Keratinocyte (primary cell): ENCODE results near the gene FHIT. TPM values are rescaled to one million over a fixed set of nuclear protein-coding genes. Genes with fewer than 3 reads are reported as not detected.

Experiments used
- DNase-seq: peaks from one replicate; pipeline ENCODE4 v3.0.0-alpha.2; 2011; ENCODE audit warnings: low read depth, missing footprints, low spot score
- FAIRE-seq: peaks from 2 replicates; lab custom pipeline; 2011; peaks lifted over from hg19 to GRCh38; lab: Jason Lieb, UNC
- H2AFZ ChIP-seq: 2 replicates; pipeline ENCODE4 v1.6.0; 2012; ENCODE audit warnings: low read length, control low read depth, inconsistent platforms; ENCODE audit not compliant: control insufficient read depth
- H3K27ac ChIP-seq: 2 replicates; pipeline ENCODE4 v1.5.1; 2011; ENCODE audit warnings: low read length; ENCODE audit not compliant: control insufficient read depth, insufficient read depth
- H3K27me3 ChIP-seq: 3 replicates; pipeline ENCODE4 v1.6.0; 2011; ENCODE audit warnings: low read length; ENCODE audit not compliant: control insufficient read depth, insufficient read depth; ENCODE audit errors: extremely low read depth
- H3K36me3 ChIP-seq, 2 experiments: 2 replicates in 1 of 2; 3 replicates in 1 of 2; pipeline ENCODE4 v1.5.1; 2011; ENCODE audit warnings: low read length in 2 of 2, mild to moderate bottlenecking in 1 of 2; ENCODE audit not compliant: control insufficient read depth in 2 of 2, insufficient read depth in 2 of 2; ENCODE audit errors: extremely low read depth in 1 of 2
- H3K4me1 ChIP-seq: 3 replicates; pipeline ENCODE4 v1.5.1; 2011; ENCODE audit warnings: low read length; ENCODE audit not compliant: control insufficient read depth, insufficient read depth; ENCODE audit errors: extremely low read depth
- H3K4me2 ChIP-seq: 3 replicates; pipeline ENCODE4 v1.6.0; 2011; ENCODE audit warnings: low read depth, low read length; ENCODE audit not compliant: control insufficient read depth, insufficient read depth; ENCODE audit errors: extremely low read depth
- H3K4me3 ChIP-seq, 3 experiments: fragments of 200-600 bp in 1 of 3; sonication (generic) in 1 of 3; 2 replicates in 2 of 3; 3 replicates in 1 of 3; pipeline ENCODE4 v1.5.1; 2011 to 2016; ENCODE audit warnings: low read length in 3 of 3, mild to moderate bottlenecking in 3 of 3, control low read depth in 2 of 3, inconsistent platforms in 1 of 3, low read depth in 1 of 3, mixed read lengths in 1 of 3, mixed run types in 1 of 3, moderate library complexity in 1 of 3; ENCODE audit not compliant: control insufficient read depth in 2 of 3, insufficient read depth in 2 of 3; ENCODE audit errors: extremely low read depth in 1 of 3
- H3K79me2 ChIP-seq: 2 replicates; pipeline ENCODE4 v1.6.0; 2012; ENCODE audit warnings: low read length; ENCODE audit not compliant: control insufficient read depth, insufficient read depth
- H3K9ac ChIP-seq: 3 replicates; pipeline ENCODE4 v1.6.0; 2011; ENCODE audit warnings: low read length; ENCODE audit not compliant: control insufficient read depth, insufficient read depth; ENCODE audit errors: extremely low read depth
- H3K9me1 ChIP-seq: 3 replicates; pipeline ENCODE4 v1.6.0; 2011; ENCODE audit warnings: low read length; ENCODE audit not compliant: control insufficient read depth, insufficient read depth; ENCODE audit errors: extremely low read depth
- H3K9me3 ChIP-seq: 2 replicates; pipeline ENCODE4 v1.5.1; 2012; ENCODE audit warnings: low read depth, low read length; ENCODE audit not compliant: control insufficient read depth
- H4K20me1 ChIP-seq: 3 replicates; pipeline ENCODE4 v1.6.0; 2011; ENCODE audit warnings: low read length; ENCODE audit not compliant: control insufficient read depth, insufficient read depth; ENCODE audit errors: extremely low read depth
- EZH2 ChIP-seq: IDR thresholded peaks from one replicate; pipeline ENCODE4 v1.6.1; 2012; ENCODE audit warnings: inconsistent platforms, mild to moderate bottlenecking, low read length, moderate library complexity
- dilution Hi-C: fragments of 300-500 bp; cut with MboI; formaldehyde crosslinking; loops from one replicate; pipeline ENCODE4 v1.7.0; 2020; ENCODE audit warnings: low sequenced_read_pairs; ENCODE audit not compliant: extremely low pct_ligation_motif_present
- polyA plus RNA-seq, 5 experiments: library from polyadenylated mRNA; depleted of rRNA in 3 of 5; stranded (reverse) in 3 of 5; stranded (forward) in 1 of 5; unstranded in 1 of 5; fragments of >200 nt; gene quantifications; 1 replicate in 1 of 5; 2 replicates in 3 of 5; 3 replicates in 1 of 5; pipeline versions ENCODE4 v1.2.1 to v1.2.3, GENCODE V29; 2011 to 2012; ENCODE audit warnings: missing spikeins in 2 of 5, low read depth in 1 of 5, low replicate concordance in 1 of 5
- TF ChIP-seq, protein P1 (sequence below), 3 experiments: IDR thresholded peaks in 1 of 3; conservative IDR thresholded peaks in 1 of 3; optimal IDR thresholded peaks in 1 of 3; 2 replicates in 2 of 3; 3 replicates in 1 of 3; pipeline versions ENCODE3 to v1.5.1; 2011; ENCODE audit warnings: low read length in 3 of 3, mild to moderate bottlenecking in 3 of 3, moderate library complexity in 2 of 3, control low read depth in 1 of 3, inconsistent platforms in 1 of 3; ENCODE audit not compliant: insufficient read depth in 2 of 3; ENCODE audit errors: extremely low read depth in 1 of 3

The FHIT gene
- polyA plus RNA-seq, 1 donor (not counting 4 experiments of a cell fraction or from before 2014, with no cell fraction given), result 2.2 TPM

DNA sequence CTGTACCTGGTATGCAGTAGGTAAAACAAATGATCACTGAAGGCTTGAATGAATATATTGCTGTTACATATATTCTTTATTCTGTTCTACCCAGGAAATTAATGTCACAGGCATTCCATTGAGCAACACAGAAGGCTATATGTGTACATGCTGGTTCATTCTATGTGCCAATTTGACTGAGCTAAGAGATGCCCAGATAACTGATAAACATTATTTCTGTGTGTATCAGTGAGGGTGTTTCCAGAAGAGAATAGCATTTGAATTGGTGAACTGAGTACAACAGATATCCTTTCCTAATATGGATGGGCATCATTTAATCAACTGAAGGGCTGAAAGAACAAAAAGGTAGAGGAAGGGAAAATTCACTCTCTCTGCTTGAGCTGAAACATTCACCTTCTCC, 886.8 kb downstream of the FHIT start:
- Histone ChIP-seq H3K27ac (no peak overlapping the region), H3K9ac (no peak overlapping the region), H3K9me1 (no peaks in the 10 kb centered on the region), H2AFZ (no peak overlapping the region), H3K36me3 (no peaks in the 10 kb centered on the region), H3K4me3 (no peak overlapping the region), H4K20me1 (no peaks in the 10 kb centered on the region), H3K4me2 (no peak overlapping the region), H3K4me1 (peaks cover 5% of the 10 kb centered on the region), H3K9me3 (no peaks in the 10 kb centered on the region), H3K79me2 (no peaks in the 10 kb centered on the region), H3K27me3 (peaks cover 4% of the 10 kb centered on the region)
- FAIRE-seq, result no peak
- dilution Hi-C loops, result no loop called here
- TF ChIP-seq EZH2, result no peak
- TF ChIP-seq, protein P1, sequence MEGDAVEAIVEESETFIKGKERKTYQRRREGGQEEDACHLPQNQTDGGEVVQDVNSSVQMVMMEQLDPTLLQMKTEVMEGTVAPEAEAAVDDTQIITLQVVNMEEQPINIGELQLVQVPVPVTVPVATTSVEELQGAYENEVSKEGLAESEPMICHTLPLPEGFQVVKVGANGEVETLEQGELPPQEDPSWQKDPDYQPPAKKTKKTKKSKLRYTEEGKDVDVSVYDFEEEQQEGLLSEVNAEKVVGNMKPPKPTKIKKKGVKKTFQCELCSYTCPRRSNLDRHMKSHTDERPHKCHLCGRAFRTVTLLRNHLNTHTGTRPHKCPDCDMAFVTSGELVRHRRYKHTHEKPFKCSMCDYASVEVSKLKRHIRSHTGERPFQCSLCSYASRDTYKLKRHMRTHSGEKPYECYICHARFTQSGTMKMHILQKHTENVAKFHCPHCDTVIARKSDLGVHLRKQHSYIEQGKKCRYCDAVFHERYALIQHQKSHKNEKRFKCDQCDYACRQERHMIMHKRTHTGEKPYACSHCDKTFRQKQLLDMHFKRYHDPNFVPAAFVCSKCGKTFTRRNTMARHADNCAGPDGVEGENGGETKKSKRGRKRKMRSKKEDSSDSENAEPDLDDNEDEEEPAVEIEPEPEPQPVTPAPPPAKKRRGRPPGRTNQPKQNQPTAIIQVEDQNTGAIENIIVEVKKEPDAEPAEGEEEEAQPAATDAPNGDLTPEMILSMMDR (optimal IDR thresholded peaks at IDR 0.05 in 1 of 3, IDR thresholded peaks at IDR 0.05 in 1 of 3, conservative IDR thresholded peaks at IDR 0.05 in 1 of 3; ENCODE audit: extremely low read depth in 1 of 3, insufficient read depth in 2 of 3, low read length in 3 of 3), result no peak
- no peak for DNase-seq

GRCh38 chr3:60363817-60364216, 887.4 kb downstream of the FHIT start:
- Histone ChIP-seq H3K27ac (no peak overlapping the region), H3K36me3 (no peaks in the 10 kb centered on the region), H3K4me2 (no peak overlapping the region), H4K20me1 (no peaks in the 10 kb centered on the region), H3K9me1 (no peaks in the 10 kb centered on the region), H2AFZ (no peak overlapping the region), H3K9ac (no peak overlapping the region), H3K27me3 (peaks cover 4% of the 10 kb centered on the region), H3K9me3 (no peaks in the 10 kb centered on the region), H3K4me1 (peaks cover 5% of the 10 kb centered on the region), H3K79me2 (no peaks in the 10 kb centered on the region), H3K4me3 (no peak overlapping the region)
- FAIRE-seq (no peak), DNase-seq (no peak)
- no peak for TF ChIP-seq EZH2
- TF ChIP-seq, protein P1 (optimal IDR thresholded peaks at IDR 0.05 in 1 of 3, IDR thresholded peaks at IDR 0.05 in 1 of 3, conservative IDR thresholded peaks at IDR 0.05 in 1 of 3; ENCODE audit: extremely low read depth in 1 of 3, insufficient read depth in 2 of 3, low read length in 3 of 3), result no peak
- dilution Hi-C loops, result no loop called here
